Sigmoid colon (tissue), 7 donors: ENCODE data around the gene CCL28. TPM values are rescaled to one million over a fixed set of nuclear protein-coding genes. Genes with fewer than 3 reads are reported as not detected.
A peak's percentile ranks its signal among the peaks of the same experiment; 100 is the strongest.

Experiments
- DNase-seq: peaks from one replicate; pipeline ENCODE4 v3.0.0-alpha.2; 2019
- H3K27ac ChIP-seq, 4 donors: fragments of 200-600 bp; sonication (generic); one replicate each; pipeline ENCODE4 v1.5.1; 2016 to 2019; ENCODE audit warnings: mild to moderate bottlenecking in 1 of 4
- H3K27me3 ChIP-seq, 3 donors: fragments of 200-600 bp; sonication (generic); one replicate each; pipeline ENCODE4 v1.5.1; 2019; ENCODE audit warnings: mild to moderate bottlenecking in 1 of 3
- H3K36me3 ChIP-seq, 4 donors: fragments of 200-600 bp; sonication (generic); one replicate each; pipeline ENCODE4 v1.5.1; 2016 to 2019
- H3K4me1 ChIP-seq, 4 donors: fragments of 200-600 bp; sonication (generic); one replicate each; pipeline ENCODE4 v1.5.1; 2017 to 2019
- H3K4me3 ChIP-seq, 4 donors: fragments of 200-600 bp; sonication (generic); one replicate each; pipeline ENCODE4 v1.5.1; 2017 to 2019; ENCODE audit warnings: mild to moderate bottlenecking in 2 of 4, moderate library complexity in 1 of 4
- H3K9me3 ChIP-seq, 4 donors: fragments of 200-600 bp in 3 of 4; sonication (generic) in 3 of 4; one replicate each; pipeline versions ENCODE4 v1.5.1 to v1.6.1; 2013 to 2019
- EP300 ChIP-seq, 4 donors: sonication (generic); formaldehyde crosslinking; IDR thresholded peaks; one replicate each; pipeline ENCODE4 v1.6.1; 2017; ENCODE audit warnings: antibody characterized with exemption in 4 of 4
- POLR2A ChIP-seq, 2 donors: fragments of 450-650 bp; IDR thresholded peaks; one replicate each; pipeline ENCODE4 v1.6.1; 2016; ENCODE audit warnings: antibody characterized with exemption in 2 of 2, mild to moderate bottlenecking in 2 of 2, moderate library complexity in 2 of 2
- POLR2AphosphoS5 ChIP-seq, 4 donors: sonication (generic); formaldehyde crosslinking; IDR thresholded peaks; one replicate each; pipeline ENCODE4 v1.6.1; 2017; ENCODE audit warnings: antibody characterized with exemption in 4 of 4
- WGBS, 2 donors: extraction: QIAGEN DNeasy Blood & Tissue Kit; methylation state at CpG; one replicate each; pipeline ENCODE4 v1.1.7; 2013; 5-methylcytosine and 5-hydroxymethylcytosine counted together
- intact Hi-C: fragments of 100-400 bp; cut with DNase I; formaldehyde crosslinking; loops from one replicate; pipeline ENCODE4 v1.15.1; 2023
- polyA plus RNA-seq, 3 donors: library from polyadenylated mRNA; stranded (reverse); fragments of 200-250 nt; gene quantifications; one replicate each; pipeline ENCODE4 v1.2.3, GENCODE V29; 2013
- total RNA-seq, 4 donors: library from RNA; depleted of rRNA; stranded (reverse); fragments of >200 nt; gene quantifications; one replicate each; pipeline ENCODE4 v1.1.0, GENCODE V29; 2016
- TF ChIP-seq, protein P1 (sequence below), 4 experiments: fragments of 450-650 bp in 3 of 4; fragments of 200-600 bp in 1 of 4; IDR thresholded peaks; one replicate each; pipeline ENCODE4 v1.5.1; 2016 to 2019; ENCODE audit warnings: antibody characterized with exemption in 4 of 4, mild to moderate bottlenecking in 3 of 4, moderate library complexity in 2 of 4
- donor health status: healthy with polysubstance abuse.
- donor health status: Bipolar disorder and iron deficiency.
- donor health status: healthy.

Gene CCL28
- total and polyA plus RNA-seq, 7 donors: 0.49 to 68.6 (median 1.7) TPM

DNA sequence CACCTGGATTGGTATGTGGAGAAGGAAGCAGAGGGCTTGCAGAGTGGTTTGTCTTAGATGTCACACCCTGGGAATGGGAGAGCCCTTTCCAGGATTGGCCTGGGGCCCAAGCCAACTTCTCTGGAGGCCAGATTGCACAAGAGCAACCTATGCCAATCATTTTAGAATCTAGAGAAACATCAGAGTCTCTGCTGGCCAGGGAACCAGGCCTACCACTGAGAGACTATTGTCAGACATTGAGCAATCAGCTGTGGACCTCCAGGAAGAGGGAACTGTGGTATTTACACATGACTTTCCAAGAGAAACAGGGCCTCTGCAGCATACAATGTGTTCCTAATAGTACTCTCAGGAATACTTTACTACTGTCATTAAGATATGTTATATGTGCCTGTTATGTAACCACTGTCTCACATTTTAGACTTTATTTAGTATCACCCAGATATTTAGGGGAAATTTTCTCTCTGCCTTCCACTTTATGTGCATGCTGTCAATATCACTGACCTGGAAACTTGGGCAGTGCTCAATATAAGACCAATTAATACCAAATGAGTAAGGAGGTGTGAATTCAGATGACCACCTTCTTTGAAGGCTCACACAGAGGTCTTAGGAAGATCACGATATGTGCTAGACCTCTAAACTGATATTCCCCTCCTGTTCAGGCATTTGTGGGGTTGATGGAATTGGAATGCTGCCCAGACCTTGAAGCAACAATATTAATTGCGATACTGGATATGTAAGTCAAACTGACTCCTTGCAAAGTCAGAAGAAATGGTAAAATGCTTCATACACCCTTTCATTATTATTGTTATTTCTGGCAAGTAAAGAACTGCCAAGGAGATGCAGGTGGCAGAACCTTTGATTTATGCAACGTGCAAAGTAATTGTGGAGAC, 20.5 kb upstream of the CCL28 start:
- intact Hi-C loops: no loop called here
- Histone ChIP-seq H3K4me3 (no peak overlapping the region), H3K36me3 (no peaks in the 10 kb centered on the region), H3K27ac (peak overlapping the region in 1 of 4 donors; percentile 29), H3K27me3 (no peaks in the 10 kb centered on the region), H3K4me1 (peaks cover 0 to 7% (median 4%) of the 10 kb centered on the region in 4 donors), H3K9me3 (no peaks in the 10 kb centered on the region)
- 85 to 86% methylated on average over 3 of the region's 3 CpGs for WGBS, 2 donors
- no peak for DNase-seq
- TF ChIP-seq, protein P1, sequence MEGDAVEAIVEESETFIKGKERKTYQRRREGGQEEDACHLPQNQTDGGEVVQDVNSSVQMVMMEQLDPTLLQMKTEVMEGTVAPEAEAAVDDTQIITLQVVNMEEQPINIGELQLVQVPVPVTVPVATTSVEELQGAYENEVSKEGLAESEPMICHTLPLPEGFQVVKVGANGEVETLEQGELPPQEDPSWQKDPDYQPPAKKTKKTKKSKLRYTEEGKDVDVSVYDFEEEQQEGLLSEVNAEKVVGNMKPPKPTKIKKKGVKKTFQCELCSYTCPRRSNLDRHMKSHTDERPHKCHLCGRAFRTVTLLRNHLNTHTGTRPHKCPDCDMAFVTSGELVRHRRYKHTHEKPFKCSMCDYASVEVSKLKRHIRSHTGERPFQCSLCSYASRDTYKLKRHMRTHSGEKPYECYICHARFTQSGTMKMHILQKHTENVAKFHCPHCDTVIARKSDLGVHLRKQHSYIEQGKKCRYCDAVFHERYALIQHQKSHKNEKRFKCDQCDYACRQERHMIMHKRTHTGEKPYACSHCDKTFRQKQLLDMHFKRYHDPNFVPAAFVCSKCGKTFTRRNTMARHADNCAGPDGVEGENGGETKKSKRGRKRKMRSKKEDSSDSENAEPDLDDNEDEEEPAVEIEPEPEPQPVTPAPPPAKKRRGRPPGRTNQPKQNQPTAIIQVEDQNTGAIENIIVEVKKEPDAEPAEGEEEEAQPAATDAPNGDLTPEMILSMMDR (IDR thresholded peaks at IDR 0.05): no peak
- TF ChIP-seq EP300 (IDR thresholded peaks at IDR 0.05): no peak
- TF ChIP-seq POLR2AphosphoS5 (IDR thresholded peaks at IDR 0.05): peak in 1 of 4 donors; percentile 8

DNA sequence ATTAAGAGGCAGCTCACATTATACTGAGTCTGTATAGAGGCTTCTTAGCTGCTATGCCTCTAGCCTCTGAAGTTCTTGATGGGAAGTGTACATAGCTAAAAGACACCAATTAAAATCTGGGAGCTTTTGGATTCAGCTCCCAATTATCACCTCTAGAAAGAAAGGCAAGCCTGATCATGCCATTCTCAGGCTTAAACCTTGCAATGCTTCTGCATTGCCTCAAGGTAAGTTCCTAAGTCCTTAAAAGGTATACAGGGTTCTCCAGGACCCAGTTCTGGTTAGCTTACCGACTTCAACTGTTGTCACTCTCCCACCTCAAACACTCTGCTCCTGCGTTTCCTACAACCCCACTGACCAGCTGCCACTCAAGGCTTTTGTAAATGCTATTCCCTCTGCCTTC, 17.5 kb upstream of the CCL28 start:
- TF ChIP-seq EP300 (IDR thresholded peaks at IDR 0.05) (no peak), POLR2A (IDR thresholded peaks at IDR 0.05) (no peak), POLR2AphosphoS5 (IDR thresholded peaks at IDR 0.05) (no peak)
- TF ChIP-seq, protein P1 (IDR thresholded peaks at IDR 0.05): no peak
- Histone ChIP-seq H3K4me1 (peaks cover 0 to 7% (median 4%) of the 10 kb centered on the region in 4 donors), H3K4me3 (no peak overlapping the region), H3K27me3 (no peaks in the 10 kb centered on the region), H3K27ac (no peak overlapping the region), H3K36me3 (no peaks in the 10 kb centered on the region), H3K9me3 (no peaks in the 10 kb centered on the region)
- intact Hi-C loops: no loop called here
- no peak for DNase-seq
- WGBS, 2 donors: 95 to 96% methylated on average over 2 of the region's 2 CpGs

DNA sequence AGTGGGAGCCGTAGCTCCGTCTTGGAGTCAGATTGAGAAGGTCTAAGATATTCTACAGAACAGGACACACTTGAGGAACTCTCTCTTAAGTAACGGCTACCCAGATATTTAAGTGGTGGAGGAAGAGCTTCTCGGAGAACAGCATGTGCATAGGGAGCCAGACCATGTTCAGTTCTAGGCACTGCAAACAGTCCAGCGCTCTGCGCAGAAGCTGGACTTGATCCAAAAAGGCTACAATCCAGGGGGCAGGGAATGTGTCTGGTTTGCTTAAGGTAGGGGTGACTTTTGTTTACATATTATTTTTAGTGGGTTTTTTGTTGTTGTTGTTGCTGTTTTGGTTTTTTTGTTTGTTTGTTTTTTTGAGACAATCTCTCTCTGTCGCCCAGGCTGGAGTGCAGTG, 16.8 kb upstream of the CCL28 start:
- Histone ChIP-seq H3K27ac (no peak overlapping the region), H3K4me1 (peaks cover 0 to 7% (median 4%) of the 10 kb centered on the region in 4 donors), H3K9me3 (no peaks in the 10 kb centered on the region), H3K27me3 (no peaks in the 10 kb centered on the region), H3K36me3 (no peaks in the 10 kb centered on the region), H3K4me3 (no peak overlapping the region)
- intact Hi-C loops: no loop called here
- DNase-seq: no peak
- 92 to 94% methylated on average over 7 of the region's 7 CpGs for WGBS, 2 donors
- no peak for TF ChIP-seq EP300 (IDR thresholded peaks at IDR 0.05)
- TF ChIP-seq POLR2AphosphoS5 (IDR thresholded peaks at IDR 0.05): no peak
- TF ChIP-seq POLR2A (IDR thresholded peaks at IDR 0.05): no peak
- TF ChIP-seq, protein P1 (IDR thresholded peaks at IDR 0.05): no peak

DNA sequence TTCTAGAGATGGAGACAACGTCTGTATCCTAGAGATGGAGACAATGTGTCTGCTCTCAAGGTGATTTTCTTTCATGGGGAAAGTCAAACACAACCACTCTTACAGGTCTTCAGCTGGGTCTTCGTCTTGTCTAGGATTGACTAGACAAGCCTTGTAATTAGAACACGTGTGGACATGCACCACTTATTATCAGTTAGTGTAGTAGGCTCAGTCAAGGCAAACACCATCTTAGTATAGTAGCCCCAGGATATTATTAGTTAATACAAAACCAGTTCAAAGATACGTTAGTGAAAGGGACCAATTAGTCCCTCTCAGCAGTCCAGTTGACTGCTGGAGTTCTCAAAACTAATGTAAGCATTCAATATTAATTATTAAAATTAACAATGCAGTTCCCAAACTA, 15.1 kb upstream of the CCL28 start:
- intact Hi-C loops: no loop called here
- no peaks in the 10 kb centered on the region for H3K27me3 ChIP-seq
- no peak for DNase-seq
- no peak overlapping the region for H3K27ac ChIP-seq
- H3K4me3 ChIP-seq: no peak overlapping the region
- H3K9me3 ChIP-seq: no peaks in the 10 kb centered on the region
- TF ChIP-seq EP300 (IDR thresholded peaks at IDR 0.05) (no peak), POLR2AphosphoS5 (IDR thresholded peaks at IDR 0.05) (no peak), POLR2A (IDR thresholded peaks at IDR 0.05) (no peak)
- TF ChIP-seq, protein P1 (IDR thresholded peaks at IDR 0.05): no peak
- 89 to 92% methylated on average over 4 of the region's 4 CpGs for WGBS, 2 donors
- H3K36me3 ChIP-seq: no peaks in the 10 kb centered on the region
- H3K4me1 ChIP-seq: peaks cover 0 to 2% (median under 1%) of the 10 kb centered on the region in 4 donors
